Measurements from ENCODE around the gene PLIN3. TPM values are rescaled to one million over a fixed set of nuclear protein-coding genes. Genes with fewer than 3 reads are reported as not detected.
"Not testable (repeated sequence)": the region's sequence is repeated elsewhere in the genome, so short reads cannot be mapped to it uniquely, and the experiment has no call there.

PLIN3 gene
- total RNA-seq, 4 donors from 2014 or later: 18.5 to 66.3 (median 34.7) TPM

GRCh38 chr19:4844348-4845179, 22.9 kb downstream of the PLIN3 start:
- Histone ChIP-seq H3K27me3 (no peaks in the 10 kb centered on the region), H3K9me3 (no peaks in the 10 kb centered on the region), H3K4me1 (no peaks in the 10 kb centered on the region), H3K36me3 (peaks cover 0 to 93% of the 10 kb centered on the region in 2 donors), H3K4me3 (no peak overlapping the region), H3K27ac (peak overlapping the region in 3 of 4 donors; percentile 56 to 65 (median 61))
- ATAC-seq: peak; percentile 78
- TF ChIP-seq POLR2A (IDR thresholded peaks at IDR 0.05) (no peak), POLR2AphosphoS5 (IDR thresholded peaks at IDR 0.05) (peak; percentile 38)
- WGBS, 2 donors (ENCODE audit: low coverage in 1 of 2): 61 to 83% methylated on average over 1 to 3 of the region's 10 CpGs

GRCh38 chr19:4843647-4843965, 23.9 kb downstream of the PLIN3 start:
- no peaks in the 10 kb centered on the region for H3K4me1 ChIP-seq
- no peaks in the 10 kb centered on the region for H3K9me3 ChIP-seq
- H3K27me3 ChIP-seq: no peaks in the 10 kb centered on the region
- H3K27ac ChIP-seq: no peak overlapping the region
- peaks cover 0 to 93% of the 10 kb centered on the region in 2 donors for H3K36me3 ChIP-seq
- no peak for ATAC-seq
- TF ChIP-seq EP300 (IDR thresholded peaks at IDR 0.05): no peak
- TF ChIP-seq POLR2AphosphoS5 (IDR thresholded peaks at IDR 0.05): no peak
- no peak for TF ChIP-seq POLR2A (IDR thresholded peaks at IDR 0.05)
- TF ChIP-seq CTCF (IDR thresholded peaks at IDR 0.05): no peak
- WGBS, 2 donors (ENCODE audit: low coverage in 1 of 2): 89 to 90% methylated on average over 2 to 6 of the region's 6 CpGs
- H3K4me3 ChIP-seq: no peak overlapping the region

GRCh38 chr19:4839192-4839591, 28.3 kb downstream of the PLIN3 start:
- no peak overlapping the region for H3K4me3 ChIP-seq
- no peaks in the 10 kb centered on the region for H3K27me3 ChIP-seq
- no peaks in the 10 kb centered on the region for H3K4me1 ChIP-seq
- ATAC-seq: no peak
- H3K36me3 ChIP-seq: peaks cover 0 to 68% of the 10 kb centered on the region in 2 donors
- TF ChIP-seq POLR2AphosphoS5 (IDR thresholded peaks at IDR 0.05) (no peak), CTCF (IDR thresholded peaks at IDR 0.05) (no peak), POLR2A (IDR thresholded peaks at IDR 0.05) (no peak), EP300 (IDR thresholded peaks at IDR 0.05) (no peak)
- 98% methylated on average over 5 of the region's 17 CpGs; no CpG with 5 or more reads in 1 of the 2 donors for WGBS, 2 donors (ENCODE audit: low coverage in 1 of 2)
- H3K27ac ChIP-seq: no peak overlapping the region
- no peaks in the 10 kb centered on the region for H3K9me3 ChIP-seq

- Histone ChIP-seq H3K9me3 (no peaks in the 10 kb centered on the region), H3K4me1 (peaks cover 0 to 27% (median 9%) of the 10 kb centered on the region in 3 donors), H3K36me3 (peaks cover 0 to 9% of the 10 kb centered on the region in 2 donors), H3K27ac (no peak overlapping the region), H3K27me3 (no peaks in the 10 kb centered on the region), H3K4me3 (no peak overlapping the region)
- ATAC-seq: no peak
- 72 to 95% methylated on average over 4 to 5 of the region's 5 CpGs for WGBS, 2 donors (ENCODE audit: low coverage in 1 of 2)
- TF ChIP-seq POLR2AphosphoS5 (IDR thresholded peaks at IDR 0.05) (no peak), CTCF (IDR thresholded peaks at IDR 0.05) (no peak), EP300 (IDR thresholded peaks at IDR 0.05) (no peak), POLR2A (IDR thresholded peaks at IDR 0.05) (no peak)
These were observed 34.7 kb downstream of the PLIN3 start for GRCh38 chr19:4832776-4833175.

GRCh38 chr19:4831979-4832340, 35.5 kb downstream of the PLIN3 start:
- 24 to 27% methylated on average over 9 of the region's 9 CpGs for WGBS, 2 donors (ENCODE audit: low coverage in 1 of 2)
- H3K4me3 ChIP-seq: peak overlapping the region; percentile 66 to 93
- ATAC-seq, H3K36me3 ChIP-seq, H3K27me3 ChIP-seq, H3K9me3 ChIP-seq: not testable (repeated sequence)
- H3K27ac ChIP-seq: peak overlapping the region; percentile 73 to 95 (median 92)
- H3K4me1 ChIP-seq: peaks cover 0 to 27% (median 9%) of the 10 kb centered on the region in 3 donors

Data from gastroesophageal sphincter (tissue), 4 donors.